NB4 (cell line): ENCODE measurements around the gene BCL3.

Experiments used
- MAX ChIP-seq: IDR thresholded peaks from 2 replicates; pipeline ENCODE4 v1.6.1; 2011; ENCODE audit warnings: low read depth, low read length
- MYC ChIP-seq: IDR thresholded peaks from 2 replicates; pipeline ENCODE4 v1.6.1; 2011; ENCODE audit warnings: low read depth, low read length
- POLR2A ChIP-seq: IDR thresholded peaks from 2 replicates; pipeline ENCODE4 v1.6.1; 2011; ENCODE audit warnings: mild to moderate bottlenecking; ENCODE audit not compliant: insufficient read length; ENCODE audit errors: extremely low read depth
- TF ChIP-seq, protein P1 (sequence below): IDR thresholded peaks from one replicate; pipeline ENCODE4 v1.5.1; 2012; ENCODE audit warnings: low read depth, low read length

DNA sequence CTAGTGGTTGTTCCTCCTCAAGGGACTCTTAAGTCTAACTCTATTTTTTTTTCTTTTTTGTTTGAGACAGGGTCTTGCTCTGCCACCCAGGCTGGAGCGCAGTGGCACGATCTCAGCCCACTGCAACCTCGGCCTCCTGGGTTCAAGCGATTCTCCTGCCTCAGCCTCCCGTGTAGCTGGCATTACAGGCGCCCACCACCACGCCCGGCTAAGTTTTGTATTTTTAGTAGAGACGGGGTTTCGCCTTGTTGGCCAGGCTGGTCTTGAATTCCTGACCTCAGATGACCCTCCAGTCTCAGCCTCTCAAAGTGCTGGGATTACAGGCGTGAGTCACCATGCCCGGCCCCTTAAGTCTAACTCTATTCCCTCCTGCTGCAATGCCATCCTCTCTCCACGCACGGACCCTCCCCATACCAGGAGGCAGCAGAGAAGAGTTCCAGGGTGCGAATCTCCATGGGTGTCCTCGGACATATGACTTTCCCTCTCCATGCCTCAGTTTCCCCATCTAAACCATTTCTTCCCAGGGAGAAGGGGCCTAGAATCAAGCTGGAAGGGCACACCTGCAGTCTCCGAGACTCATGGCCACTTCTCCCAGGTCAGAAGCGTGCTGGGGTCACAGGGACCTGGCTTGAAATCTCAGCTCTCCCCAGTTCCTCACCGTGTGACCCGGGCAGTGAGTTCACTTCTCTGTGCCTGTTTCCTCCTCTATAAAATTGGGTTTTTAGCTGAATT is 6.0 kb upstream of the BCL3 start:
- TF ChIP-seq, protein P1, sequence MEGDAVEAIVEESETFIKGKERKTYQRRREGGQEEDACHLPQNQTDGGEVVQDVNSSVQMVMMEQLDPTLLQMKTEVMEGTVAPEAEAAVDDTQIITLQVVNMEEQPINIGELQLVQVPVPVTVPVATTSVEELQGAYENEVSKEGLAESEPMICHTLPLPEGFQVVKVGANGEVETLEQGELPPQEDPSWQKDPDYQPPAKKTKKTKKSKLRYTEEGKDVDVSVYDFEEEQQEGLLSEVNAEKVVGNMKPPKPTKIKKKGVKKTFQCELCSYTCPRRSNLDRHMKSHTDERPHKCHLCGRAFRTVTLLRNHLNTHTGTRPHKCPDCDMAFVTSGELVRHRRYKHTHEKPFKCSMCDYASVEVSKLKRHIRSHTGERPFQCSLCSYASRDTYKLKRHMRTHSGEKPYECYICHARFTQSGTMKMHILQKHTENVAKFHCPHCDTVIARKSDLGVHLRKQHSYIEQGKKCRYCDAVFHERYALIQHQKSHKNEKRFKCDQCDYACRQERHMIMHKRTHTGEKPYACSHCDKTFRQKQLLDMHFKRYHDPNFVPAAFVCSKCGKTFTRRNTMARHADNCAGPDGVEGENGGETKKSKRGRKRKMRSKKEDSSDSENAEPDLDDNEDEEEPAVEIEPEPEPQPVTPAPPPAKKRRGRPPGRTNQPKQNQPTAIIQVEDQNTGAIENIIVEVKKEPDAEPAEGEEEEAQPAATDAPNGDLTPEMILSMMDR = no peak
- TF ChIP-seq POLR2A (no peak), MYC (no peak), MAX (no peak)
